MCF 10A (cell line): ENCODE measurements around the gene MYO1D. TPM values are rescaled to one million over a fixed set of nuclear protein-coding genes. Genes with fewer than 3 reads are reported as not detected.

Experiments
- BruUV-seq: library from RNA; stranded (reverse); fragments of 400-500 nt; replicated peaks from 2 replicates; lab custom pipeline; 2021; lab: Mats Ljungman, UMichigan
- CTCF ChIA-PET: fragments of 300-600 bp; sonication (Branson Sonifier 250); formaldehyde crosslinking; extraction: SDS; loops from one replicate; lab custom pipeline; 2021; ENCODE audit warnings: antibody characterized with exemption, inconsistent platforms; lab: Yijun Ruan, JAX
- POLR2A ChIA-PET: fragments of 300-600, 350-650 bp; sonication (Branson Sonifier 250); formaldehyde crosslinking; extraction: SDS; loops from one replicate; lab custom pipeline; 2020; ENCODE audit warnings: antibody characterized with exemption, inconsistent platforms; lab: Yijun Ruan, JAX
- DNase-seq: peaks from one replicate; pipeline ENCODE4 v3.0.0-alpha.2; 2018; ENCODE audit not compliant: unreplicated experiment
- H3K27ac Mint-ChIP-seq: one replicate; pipeline ENCODE4 v1.8.0; 2022; ENCODE audit warnings: mild to moderate bottlenecking, low read depth, mixed read lengths; ENCODE audit not compliant: unreplicated experiment
- H3K27me3 Mint-ChIP-seq: one replicate; pipeline ENCODE4 v1.8.0; 2022; ENCODE audit warnings: mixed read lengths; ENCODE audit not compliant: insufficient read depth, unreplicated experiment
- H3K36me3 Mint-ChIP-seq: one replicate; pipeline ENCODE4 v1.8.0; 2022; ENCODE audit warnings: mild to moderate bottlenecking, moderate library complexity, mixed read lengths; ENCODE audit not compliant: insufficient read depth, unreplicated experiment
- H3K4me1 Mint-ChIP-seq: one replicate; pipeline ENCODE4 v1.8.0; 2022; ENCODE audit warnings: mixed read lengths; ENCODE audit not compliant: insufficient read depth, unreplicated experiment
- H3K4me3 Mint-ChIP-seq: one replicate; pipeline ENCODE4 v1.8.0; 2022; ENCODE audit warnings: mild to moderate bottlenecking, moderate library complexity, mixed read lengths; ENCODE audit not compliant: unreplicated experiment
- H3K9me3 Mint-ChIP-seq: one replicate; pipeline ENCODE4 v1.8.0; 2022; ENCODE audit warnings: mixed read lengths; ENCODE audit not compliant: unreplicated experiment
- intact Hi-C: fragments of 100-400 bp; cut with micrococcal nuclease; formaldehyde crosslinking; loops from 2 replicates; pipeline ENCODE4 v1.14.1; 2022
- total RNA-seq: library from RNA; stranded (reverse); gene quantifications from 2 replicates; pipeline ENCODE4 v1.2.3, GENCODE V29; 2022
- TF ChIP-seq, protein P1 (sequence below): fragments of 200-600 bp; IDR thresholded peaks from one replicate; pipeline ENCODE4 v1.8.0; 2022; ENCODE audit warnings: antibody characterized with exemption, mild to moderate bottlenecking; ENCODE audit not compliant: unreplicated experiment

MYO1D gene
- total RNA-seq, 1 experiment from 2014 or later: 30.5 TPM

DNA sequence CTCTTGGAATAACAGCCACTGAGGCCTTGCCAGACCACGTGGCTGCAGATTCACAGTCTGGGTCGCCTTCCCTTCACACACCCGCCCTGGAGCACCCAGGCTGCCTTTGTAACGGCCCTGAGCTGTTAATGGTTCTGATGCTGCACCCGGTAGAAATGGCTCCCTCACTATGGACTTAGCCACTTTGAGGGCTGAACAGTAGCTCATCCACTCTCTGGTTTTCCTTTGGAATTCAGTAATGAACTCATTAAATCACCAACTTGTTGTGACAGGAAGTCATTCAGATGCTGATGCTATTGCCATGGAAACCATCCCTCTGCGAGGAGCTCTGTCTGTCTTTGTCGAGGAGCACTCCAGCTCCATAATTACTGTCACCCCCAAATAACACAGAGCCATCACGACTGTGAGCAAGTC, 330.9 kb downstream of the MYO1D start:
- ChIA-PET CTCF (no interaction called here), POLR2A (no interaction called here)
- no TSS peak for BruUV-seq
- H3K27ac Mint-ChIP-seq: no peak overlapping the region
- H3K27me3 Mint-ChIP-seq: no peaks in the 10 kb centered on the region
- no peak overlapping the region for H3K4me3 Mint-ChIP-seq
- TF ChIP-seq, protein P1, sequence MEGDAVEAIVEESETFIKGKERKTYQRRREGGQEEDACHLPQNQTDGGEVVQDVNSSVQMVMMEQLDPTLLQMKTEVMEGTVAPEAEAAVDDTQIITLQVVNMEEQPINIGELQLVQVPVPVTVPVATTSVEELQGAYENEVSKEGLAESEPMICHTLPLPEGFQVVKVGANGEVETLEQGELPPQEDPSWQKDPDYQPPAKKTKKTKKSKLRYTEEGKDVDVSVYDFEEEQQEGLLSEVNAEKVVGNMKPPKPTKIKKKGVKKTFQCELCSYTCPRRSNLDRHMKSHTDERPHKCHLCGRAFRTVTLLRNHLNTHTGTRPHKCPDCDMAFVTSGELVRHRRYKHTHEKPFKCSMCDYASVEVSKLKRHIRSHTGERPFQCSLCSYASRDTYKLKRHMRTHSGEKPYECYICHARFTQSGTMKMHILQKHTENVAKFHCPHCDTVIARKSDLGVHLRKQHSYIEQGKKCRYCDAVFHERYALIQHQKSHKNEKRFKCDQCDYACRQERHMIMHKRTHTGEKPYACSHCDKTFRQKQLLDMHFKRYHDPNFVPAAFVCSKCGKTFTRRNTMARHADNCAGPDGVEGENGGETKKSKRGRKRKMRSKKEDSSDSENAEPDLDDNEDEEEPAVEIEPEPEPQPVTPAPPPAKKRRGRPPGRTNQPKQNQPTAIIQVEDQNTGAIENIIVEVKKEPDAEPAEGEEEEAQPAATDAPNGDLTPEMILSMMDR: no peak
- intact Hi-C loops: no loop called here
- no peak for DNase-seq
- peaks cover 6% of the 10 kb centered on the region for H3K4me1 Mint-ChIP-seq
- peaks cover 6% of the 10 kb centered on the region for H3K36me3 Mint-ChIP-seq
- no peaks in the 10 kb centered on the region for H3K9me3 Mint-ChIP-seq

DNA sequence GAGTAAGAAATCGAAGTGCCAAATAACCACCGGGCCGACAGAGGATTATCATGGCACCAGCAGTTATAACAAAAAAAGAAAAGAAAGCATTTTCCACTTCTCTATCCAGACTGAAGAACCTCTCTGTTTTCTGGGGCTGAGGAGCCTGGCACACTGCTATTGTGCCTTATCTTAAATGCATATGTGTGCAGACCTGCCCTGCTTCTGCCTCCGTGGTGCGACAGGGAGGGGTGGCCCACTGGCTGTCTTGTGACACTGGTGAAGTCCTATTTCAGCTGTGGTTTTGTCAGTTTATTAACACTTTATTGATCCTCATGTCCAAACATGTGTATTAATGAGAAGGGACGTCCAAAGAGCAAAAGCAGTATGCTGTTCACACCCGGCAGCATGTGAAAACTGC, 334.7 kb downstream of the MYO1D start:
- H3K27me3 Mint-ChIP-seq: no peaks in the 10 kb centered on the region
- DNase-seq: no peak
- H3K9me3 Mint-ChIP-seq: no peaks in the 10 kb centered on the region
- H3K27ac Mint-ChIP-seq: no peak overlapping the region
- H3K4me1 Mint-ChIP-seq: no peaks in the 10 kb centered on the region
- ChIA-PET POLR2A (no interaction called here), CTCF (interaction anchor here (0.6 to 0.8 kb wide), 3 partner anchors 18 to 228 kb away, joined by 3 read pairs; no protein-coding TSS in a partner anchor)
- H3K4me3 Mint-ChIP-seq: no peak overlapping the region
- H3K36me3 Mint-ChIP-seq: peaks cover 6% of the 10 kb centered on the region
- TF ChIP-seq, protein P1: no peak
- no TSS peak for BruUV-seq
- intact Hi-C loops: no loop called here

DNA sequence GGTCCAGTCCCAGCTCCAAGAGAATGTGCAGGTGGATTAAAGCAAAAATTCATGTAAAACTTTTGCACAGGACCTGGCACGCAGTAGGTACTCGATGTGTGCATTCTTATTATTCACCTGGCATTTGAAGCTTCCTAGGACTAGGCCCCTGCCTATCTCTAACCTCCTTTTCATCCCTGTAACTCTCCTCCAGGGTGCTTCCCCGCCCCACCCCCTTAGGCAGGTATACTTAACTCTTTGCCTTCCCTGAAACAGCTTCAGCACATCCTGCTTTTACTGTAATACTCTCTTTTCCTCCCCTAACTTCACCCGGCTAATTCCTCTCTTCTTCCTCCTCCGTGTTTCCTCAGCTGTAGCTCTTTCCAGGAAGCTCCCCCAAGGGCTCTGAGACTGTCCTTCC, 335.3 kb downstream of the MYO1D start:
- Mint-ChIP-seq H3K9me3 (no peaks in the 10 kb centered on the region), H3K27me3 (no peaks in the 10 kb centered on the region), H3K4me3 (no peak overlapping the region), H3K36me3 (peaks cover 6% of the 10 kb centered on the region), H3K4me1 (no peaks in the 10 kb centered on the region), H3K27ac (no peak overlapping the region)
- DNase-seq: no peak
- CTCF ChIA-PET: interaction anchor here (0.6 to 1.3 kb wide), 3 partner anchors 19 to 229 kb away, joined by 3 to 4 read pairs (median 3); no protein-coding TSS in a partner anchor
- no TSS peak for BruUV-seq
- TF ChIP-seq, protein P1: no peak
- POLR2A ChIA-PET: interaction anchor here (0.7 kb wide), 1 partner anchor 97 kb away, joined by 3 read pairs; the partner anchor contains the start of gene PSMD11
- intact Hi-C loops: no loop called here

DNA sequence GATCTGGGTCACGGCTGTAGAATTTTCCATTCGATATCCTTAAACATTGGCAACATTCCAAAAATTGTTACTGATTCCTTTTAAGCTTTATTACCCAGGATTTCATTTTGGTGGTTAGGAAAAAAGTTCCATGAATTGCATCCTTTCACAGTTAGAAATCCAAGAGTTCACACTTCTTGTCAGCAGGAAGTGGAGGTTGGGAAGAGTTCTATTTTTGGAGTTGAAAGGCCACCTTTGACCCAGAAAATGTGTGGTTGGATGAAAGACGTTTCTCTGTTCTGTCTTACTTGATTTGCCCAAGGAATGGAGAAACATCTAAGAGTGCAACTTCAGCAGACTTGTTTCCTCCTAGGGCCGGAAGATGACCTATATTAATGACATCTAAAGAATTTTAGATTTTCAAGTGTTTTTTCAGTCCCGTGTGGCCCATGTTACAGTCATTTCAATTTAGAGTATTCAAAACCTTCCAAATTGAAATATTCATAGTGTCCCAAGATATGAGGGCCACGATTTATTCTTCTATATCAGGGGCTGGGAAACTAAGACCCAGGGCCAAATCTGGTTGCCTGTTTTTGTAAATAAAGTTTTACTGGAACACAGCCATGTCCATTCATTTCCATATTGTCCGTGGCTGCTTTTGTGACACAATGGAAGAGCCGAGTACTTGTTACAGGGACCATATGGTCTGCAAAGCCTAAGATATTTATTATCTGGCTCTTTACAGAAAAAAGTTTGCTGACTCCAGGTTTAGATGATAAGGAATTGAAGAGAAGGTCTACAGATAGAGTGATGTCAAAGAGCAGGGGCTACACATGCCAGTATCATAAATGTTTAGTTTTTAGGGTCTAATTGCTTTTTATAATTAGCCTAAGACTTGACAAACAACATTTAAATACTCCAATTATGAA, 339.9 kb downstream of the MYO1D start:
- Mint-ChIP-seq H3K27me3 (no peaks in the 10 kb centered on the region), H3K4me1 (no peaks in the 10 kb centered on the region), H3K9me3 (no peaks in the 10 kb centered on the region), H3K27ac (no peak overlapping the region), H3K4me3 (no peak overlapping the region), H3K36me3 (peaks cover 5% of the 10 kb centered on the region)
- intact Hi-C loops: no loop called here
- TF ChIP-seq, protein P1: no peak
- no TSS peak for BruUV-seq
- DNase-seq: no peak
- CTCF ChIA-PET: interaction anchor here (0.6 kb wide), 1 partner anchor 25 kb away, joined by 3 read pairs; no protein-coding TSS in a partner anchor
- POLR2A ChIA-PET: interaction anchor here (0.7 kb wide), 1 partner anchor 52 kb away, joined by 3 read pairs; no protein-coding TSS in a partner anchor
